Measurements from ENCODE around the gene PDCD4. TPM values are rescaled to one million over a fixed set of nuclear protein-coding genes. Genes with fewer than 3 reads are reported as not detected.

Gene PDCD4
- total RNA-seq, 1 donor from 2014 or later, result 142 TPM

DNA sequence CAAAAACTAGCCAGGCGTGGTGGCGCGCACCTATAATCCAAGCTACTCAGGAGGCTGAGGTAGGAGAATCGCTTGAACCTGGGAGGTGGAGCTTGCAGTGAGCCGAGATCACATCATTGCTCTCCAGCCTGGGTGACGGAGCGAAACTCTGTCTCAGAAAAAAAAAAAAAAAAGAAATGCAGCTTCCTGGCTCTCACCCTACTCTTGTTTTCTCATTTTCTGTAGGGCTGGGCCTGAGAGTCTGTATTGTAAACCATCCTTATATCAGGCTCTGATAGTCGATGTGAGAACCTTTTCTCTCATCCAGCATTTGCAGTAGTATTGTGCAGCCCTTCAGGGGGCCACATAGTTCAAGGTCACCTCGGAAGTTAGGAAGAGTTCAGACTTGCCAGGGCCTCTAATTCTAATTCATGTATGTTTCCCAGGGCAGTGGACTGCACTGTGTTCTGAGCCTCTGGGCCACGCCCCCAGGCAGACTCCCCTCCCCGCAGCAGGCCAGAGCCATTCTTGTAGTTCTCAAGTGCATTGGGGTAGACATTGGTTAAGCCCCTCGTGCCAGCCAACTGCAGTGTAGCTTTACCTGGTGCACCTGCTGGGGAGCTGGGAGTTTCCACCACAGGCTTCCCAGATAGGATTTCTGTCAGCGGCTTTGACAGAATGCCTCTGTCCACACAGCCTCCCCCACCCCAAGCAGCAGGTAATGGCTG is 38.3 kb upstream of the PDCD4 start:
- H3K4me1 Mint-ChIP-seq, result peaks cover 19% of the 10 kb centered on the region
- H3K27ac Mint-ChIP-seq, result no peak overlapping the region
- TF ChIP-seq, protein P1, sequence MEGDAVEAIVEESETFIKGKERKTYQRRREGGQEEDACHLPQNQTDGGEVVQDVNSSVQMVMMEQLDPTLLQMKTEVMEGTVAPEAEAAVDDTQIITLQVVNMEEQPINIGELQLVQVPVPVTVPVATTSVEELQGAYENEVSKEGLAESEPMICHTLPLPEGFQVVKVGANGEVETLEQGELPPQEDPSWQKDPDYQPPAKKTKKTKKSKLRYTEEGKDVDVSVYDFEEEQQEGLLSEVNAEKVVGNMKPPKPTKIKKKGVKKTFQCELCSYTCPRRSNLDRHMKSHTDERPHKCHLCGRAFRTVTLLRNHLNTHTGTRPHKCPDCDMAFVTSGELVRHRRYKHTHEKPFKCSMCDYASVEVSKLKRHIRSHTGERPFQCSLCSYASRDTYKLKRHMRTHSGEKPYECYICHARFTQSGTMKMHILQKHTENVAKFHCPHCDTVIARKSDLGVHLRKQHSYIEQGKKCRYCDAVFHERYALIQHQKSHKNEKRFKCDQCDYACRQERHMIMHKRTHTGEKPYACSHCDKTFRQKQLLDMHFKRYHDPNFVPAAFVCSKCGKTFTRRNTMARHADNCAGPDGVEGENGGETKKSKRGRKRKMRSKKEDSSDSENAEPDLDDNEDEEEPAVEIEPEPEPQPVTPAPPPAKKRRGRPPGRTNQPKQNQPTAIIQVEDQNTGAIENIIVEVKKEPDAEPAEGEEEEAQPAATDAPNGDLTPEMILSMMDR (IDR thresholded peaks at IDR 0.05; ENCODE audit: unreplicated experiment), result no peak
- no peaks in the 10 kb centered on the region for H3K9me3 Mint-ChIP-seq
- no peak overlapping the region for H3K4me3 Mint-ChIP-seq
- no peaks in the 10 kb centered on the region for H3K27me3 Mint-ChIP-seq (ENCODE audit: low read depth)
- peaks cover 10% of the 10 kb centered on the region for H3K36me3 Mint-ChIP-seq
- DNase-seq (ENCODE audit: low spot score in 2 of 2, unreplicated experiment in 2 of 2), result no peak

DNA sequence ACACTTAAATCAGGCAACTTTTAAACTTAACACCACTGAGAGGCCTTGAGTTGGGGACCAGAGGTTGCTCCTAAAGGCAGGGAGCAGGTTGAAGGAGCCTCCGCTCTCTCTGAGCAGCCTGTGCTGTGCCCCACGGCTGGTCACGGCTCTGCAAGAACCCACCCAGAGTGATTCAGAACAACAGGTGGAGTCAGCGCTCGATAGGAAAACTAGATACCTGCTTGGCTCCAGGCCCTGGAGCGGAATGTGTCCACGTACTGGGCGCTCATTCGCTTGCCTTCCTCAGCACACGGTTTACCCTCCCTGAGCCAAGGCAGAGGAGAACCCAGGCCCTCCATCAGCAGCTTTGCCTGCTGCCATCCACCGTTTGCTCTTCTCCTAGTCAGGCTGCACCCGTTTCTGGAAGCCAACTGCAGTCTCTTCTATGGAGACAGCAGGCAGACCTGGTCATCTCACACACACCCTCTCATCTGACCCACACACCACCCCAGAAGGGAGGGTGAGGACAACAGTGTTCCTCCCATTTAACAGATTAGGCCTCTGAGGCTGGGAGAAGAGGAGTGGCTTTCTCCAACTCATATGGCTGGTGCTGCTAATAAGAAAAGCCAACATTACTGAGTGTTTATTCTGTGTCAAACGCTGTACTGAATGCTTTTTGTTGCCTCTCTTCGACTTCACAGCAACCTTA is 37.6 kb upstream of the PDCD4 start:
- TF ChIP-seq, protein P1 (IDR thresholded peaks at IDR 0.05; ENCODE audit: unreplicated experiment), result no peak
- Mint-ChIP-seq H3K4me3 (no peak overlapping the region), H3K4me1 (peaks cover 19% of the 10 kb centered on the region), H3K27ac (peak overlapping the region; percentile 91), H3K27me3 (ENCODE audit: low read depth) (no peaks in the 10 kb centered on the region), H3K9me3 (no peaks in the 10 kb centered on the region), H3K36me3 (peaks cover 10% of the 10 kb centered on the region)
- DNase-seq (ENCODE audit: low spot score in 2 of 2, unreplicated experiment in 2 of 2), result no peak

DNA sequence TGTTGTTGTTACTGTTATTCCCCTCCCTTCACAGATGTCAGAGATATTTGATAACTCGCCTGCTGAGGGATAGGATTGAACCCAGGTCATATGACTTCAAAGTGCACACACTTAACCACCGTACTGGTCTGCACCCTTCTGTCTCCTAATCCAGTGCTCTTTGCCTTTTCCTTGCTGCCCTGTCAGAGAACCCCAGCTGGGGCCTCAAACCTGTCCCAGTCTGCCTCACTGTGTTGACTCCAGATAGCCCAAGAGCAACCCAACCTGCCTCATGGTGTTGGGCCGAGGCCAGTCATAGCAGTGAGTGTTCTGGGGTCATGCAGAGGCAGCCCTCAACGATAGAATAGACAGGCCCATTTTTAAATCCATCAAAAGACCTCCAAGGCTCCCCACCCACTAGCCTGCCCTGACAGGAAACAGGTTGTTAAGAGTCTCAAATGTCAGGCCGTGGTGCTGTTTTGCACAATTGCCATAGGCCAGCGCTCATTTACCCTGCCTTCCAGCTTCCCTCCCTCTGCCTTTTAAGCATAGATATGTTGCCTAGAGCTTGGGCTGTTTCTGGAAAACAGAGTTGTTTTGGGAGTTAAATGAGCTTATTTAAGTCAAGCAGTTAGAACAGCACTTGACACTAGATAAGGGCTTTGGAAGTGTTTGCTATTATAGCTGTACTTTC is 37.0 kb upstream of the PDCD4 start:
- Mint-ChIP-seq H3K4me1 (peaks cover 19% of the 10 kb centered on the region), H3K27me3 (ENCODE audit: low read depth) (no peaks in the 10 kb centered on the region), H3K9me3 (no peaks in the 10 kb centered on the region), H3K4me3 (no peak overlapping the region), H3K36me3 (peaks cover 10% of the 10 kb centered on the region), H3K27ac (peak overlapping the region; percentile 91)
- no peak for DNase-seq (ENCODE audit: low spot score in 2 of 2, unreplicated experiment in 2 of 2)
- TF ChIP-seq, protein P1 (IDR thresholded peaks at IDR 0.05; ENCODE audit: unreplicated experiment), result no peak

DNA sequence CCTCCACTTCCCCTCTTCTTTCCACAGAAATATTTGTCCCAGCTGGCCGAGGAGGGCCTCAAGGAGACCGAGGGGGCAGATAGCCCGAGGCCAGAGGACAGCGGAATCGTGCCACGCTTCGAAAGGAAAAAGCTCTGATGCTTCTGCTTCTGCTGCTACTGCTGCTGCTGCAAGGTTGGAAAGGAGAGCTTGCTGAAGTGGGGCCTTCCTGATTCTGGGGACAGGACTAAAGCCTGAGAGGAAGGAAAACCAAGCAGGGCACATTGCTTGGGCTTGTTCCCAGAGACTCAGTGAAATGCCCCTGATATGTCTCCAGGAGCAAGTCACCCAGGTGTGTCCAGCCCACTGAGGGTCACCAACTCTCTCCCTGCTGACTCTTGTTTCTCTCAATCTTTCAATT is 35.9 kb upstream of the PDCD4 start:
- Mint-ChIP-seq H3K9me3 (no peaks in the 10 kb centered on the region), H3K4me3 (no peak overlapping the region), H3K4me1 (peaks cover 19% of the 10 kb centered on the region), H3K27ac (peak overlapping the region; percentile 66), H3K27me3 (ENCODE audit: low read depth) (no peaks in the 10 kb centered on the region), H3K36me3 (peaks cover 8% of the 10 kb centered on the region)
- TF ChIP-seq, protein P1 (IDR thresholded peaks at IDR 0.05; ENCODE audit: unreplicated experiment), result no peak
- no peak for DNase-seq (ENCODE audit: low spot score in 2 of 2, unreplicated experiment in 2 of 2)

DNA sequence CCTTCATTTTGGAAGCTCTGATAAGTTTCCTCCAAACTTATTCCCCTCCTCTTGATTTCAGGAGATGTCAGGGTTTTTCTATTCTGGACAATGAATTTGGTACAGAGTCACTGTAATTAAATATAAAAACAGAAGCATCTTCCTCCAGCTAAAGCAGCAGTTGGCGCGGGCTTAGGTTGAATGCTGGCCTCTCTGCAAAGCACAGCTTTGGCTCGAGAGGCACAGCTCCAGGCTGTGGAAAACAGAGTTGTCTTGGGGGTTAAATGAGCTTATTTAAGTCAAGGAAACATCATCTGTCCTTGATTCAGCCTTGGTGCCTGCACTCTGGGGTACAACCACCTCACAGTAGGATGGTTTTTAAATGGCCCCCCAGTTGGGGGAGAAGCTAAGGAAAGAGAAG is 35.0 kb upstream of the PDCD4 start:
- TF ChIP-seq, protein P1 (IDR thresholded peaks at IDR 0.05; ENCODE audit: unreplicated experiment), result no peak
- no peaks in the 10 kb centered on the region for H3K27me3 Mint-ChIP-seq (ENCODE audit: low read depth)

More for the DNA sequence above, 35.0 kb upstream of the PDCD4 start:
- DNase-seq (ENCODE audit: low spot score in 2 of 2, unreplicated experiment in 2 of 2), result no peak
- Mint-ChIP-seq H3K27ac (peak overlapping the region; percentile 19), H3K4me3 (no peak overlapping the region), H3K4me1 (peaks cover 19% of the 10 kb centered on the region), H3K9me3 (no peaks in the 10 kb centered on the region), H3K36me3 (peaks cover 11% of the 10 kb centered on the region)

Measured in mesothelial cell of epicardium (in vitro differentiated cells).